OCI-M1 (cell line): ENCODE results near the gene LRMDA.
A peak's percentile ranks its signal among the peaks of the same experiment; 100 is the strongest.
"Not testable (repeated sequence)": the region's sequence is repeated elsewhere in the genome, so short reads cannot be mapped to it uniquely, and the experiment has no call there.

Source experiments
- DNase-seq: peaks from one replicate; lab custom pipeline; 2025; lab: John Stamatoyannopoulos, UW

LRMDA gene

GRCh38 chr10:75613685-75614504, 182.5 kb downstream of the LRMDA start:
- peak; percentile 6 for DNase-seq

- DNase-seq, result no peak
Measured at GRCh38 chr10:75616076-75616475, 184.7 kb downstream of the LRMDA start.

GRCh38 chr10:75616874-75617478, 185.6 kb downstream of the LRMDA start:
- no peak for DNase-seq

- DNase-seq, result no peak
Measured at GRCh38 chr10:75617485-75618155, 186.2 kb downstream of the LRMDA start.

- no peak for DNase-seq
Measured at GRCh38 chr10:75619635-75620034, 188.2 kb downstream of the LRMDA start.

- no peak for DNase-seq
Measured at GRCh38 chr10:75620356-75620755, 188.9 kb downstream of the LRMDA start.

GRCh38 chr10:75621003-75621402, 189.6 kb downstream of the LRMDA start:
- DNase-seq, result not testable (repeated sequence)

- DNase-seq, result no peak
Measured at GRCh38 chr10:75622503-75622902, 191.1 kb downstream of the LRMDA start.

GRCh38 chr10:75623310-75624093, 192.1 kb downstream of the LRMDA start:
- no peak for DNase-seq

GRCh38 chr10:75624638-75625037, 193.2 kb downstream of the LRMDA start:
- DNase-seq, result no peak

- DNase-seq, result no peak
Measured at GRCh38 chr10:75630746-75631145, 199.3 kb downstream of the LRMDA start.

- DNase-seq, result no peak
Measured at GRCh38 chr10:75632805-75633462, 201.5 kb downstream of the LRMDA start.

GRCh38 chr10:75633568-75633967, 202.1 kb downstream of the LRMDA start:
- no peak for DNase-seq

GRCh38 chr10:75634947-75635346, 203.5 kb downstream of the LRMDA start:
- DNase-seq, result no peak

GRCh38 chr10:75638752-75639151, 207.3 kb downstream of the LRMDA start:
- no peak for DNase-seq

GRCh38 chr10:75639736-75640135, 208.3 kb downstream of the LRMDA start:
- DNase-seq, result no peak

GRCh38 chr10:75640381-75640780, 209.0 kb downstream of the LRMDA start:
- DNase-seq, result no peak

- DNase-seq, result no peak
Measured at GRCh38 chr10:75640803-75641202, 209.4 kb downstream of the LRMDA start.

GRCh38 chr10:75643405-75643804, 212.0 kb downstream of the LRMDA start:
- DNase-seq, result no peak

GRCh38 chr10:75643944-75644692, 212.7 kb downstream of the LRMDA start:
- DNase-seq, result no peak

- DNase-seq, result no peak
Measured at GRCh38 chr10:75645704-75646103, 214.3 kb downstream of the LRMDA start.
